Measurements from ENCODE around the gene SLC2A14.
"Not testable (repeated sequence)": the region's sequence is repeated elsewhere in the genome, so short reads cannot be mapped to it uniquely, and the experiment has no call there.

The SLC2A14 gene

DNA sequence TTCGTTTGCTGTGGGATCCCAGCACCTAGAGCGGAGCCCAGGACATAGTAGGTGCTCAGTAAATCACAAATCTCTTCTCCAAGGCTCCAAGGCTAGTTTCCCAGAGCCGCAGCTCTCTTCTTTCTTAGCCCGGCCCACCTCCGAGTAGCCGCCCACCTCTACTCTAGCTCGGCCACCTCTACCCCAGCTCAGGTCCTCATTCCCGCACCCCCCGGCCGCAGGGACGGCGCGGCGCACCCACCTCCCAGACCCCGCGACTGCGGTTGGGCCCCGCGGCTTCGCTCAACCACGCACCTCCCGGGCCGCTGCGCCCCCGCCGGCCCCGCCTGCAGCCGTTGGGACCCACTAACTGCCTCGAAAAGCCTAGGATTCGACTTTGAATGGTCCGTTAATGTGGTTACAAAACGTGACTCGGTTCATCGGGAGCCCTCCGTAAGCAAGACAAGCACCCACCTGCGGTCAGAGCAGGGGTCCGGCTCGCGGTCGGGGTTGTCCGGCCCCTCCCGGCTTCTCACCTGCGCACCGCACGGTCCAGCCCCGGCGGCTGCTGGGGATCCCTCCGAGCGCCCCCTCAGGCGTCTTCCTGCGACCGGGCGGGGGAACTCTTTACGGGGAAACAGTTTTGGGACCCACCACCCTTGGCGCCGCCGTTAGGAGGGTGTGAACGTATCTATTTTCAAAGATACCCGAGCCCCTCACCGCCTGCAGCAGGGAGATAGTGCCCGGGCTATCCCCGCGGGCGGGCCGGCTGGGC is at the start of gene SLC2A14:
TSS of gene SLC2A14 (minus strand) at position 350 of the 754 bp plus-strand sequence. CDS start 3,035 bp downstream, outside the sequence.
- peak; percentile 95 for DNase-seq

DNA sequence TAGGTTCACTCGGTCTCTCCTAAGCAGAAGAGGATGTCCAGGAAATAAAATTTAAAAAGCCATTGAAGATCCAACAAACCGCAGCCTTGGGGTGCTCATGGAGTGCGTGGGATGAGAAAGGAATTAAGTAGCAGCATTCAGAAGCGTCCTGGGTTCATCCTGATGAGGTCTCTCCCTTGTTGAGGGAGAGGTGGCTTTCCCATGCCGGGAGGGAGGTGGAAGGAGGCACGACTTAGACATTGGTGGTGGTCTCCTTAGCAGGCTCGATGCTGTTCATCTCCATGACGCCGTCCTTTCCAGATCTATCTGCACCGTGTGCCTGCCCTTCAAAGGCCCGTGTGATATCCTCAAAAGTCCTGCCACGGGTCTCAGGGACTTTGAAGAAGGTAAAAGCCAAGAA is 48.5 kb upstream of the SLC2A14 start:
- DNase-seq: not testable (repeated sequence)

DNA sequence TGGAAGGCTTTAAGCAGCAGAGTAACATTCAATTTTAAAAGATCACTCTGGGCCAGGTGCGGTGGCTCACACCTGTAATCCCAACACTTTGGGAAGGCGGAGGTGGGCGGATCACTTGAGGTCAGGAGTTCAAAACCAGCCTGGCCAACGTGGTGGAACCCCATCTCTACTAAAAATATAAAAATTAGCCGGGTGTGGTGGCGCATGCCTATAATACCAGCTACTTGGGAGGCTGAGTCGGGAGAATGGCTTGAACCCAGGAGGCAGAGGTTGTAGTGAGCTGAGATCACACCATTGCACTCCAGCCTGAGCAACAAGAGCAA is 45.5 kb upstream of the SLC2A14 start:
- DNase-seq: not testable (repeated sequence)

DNA sequence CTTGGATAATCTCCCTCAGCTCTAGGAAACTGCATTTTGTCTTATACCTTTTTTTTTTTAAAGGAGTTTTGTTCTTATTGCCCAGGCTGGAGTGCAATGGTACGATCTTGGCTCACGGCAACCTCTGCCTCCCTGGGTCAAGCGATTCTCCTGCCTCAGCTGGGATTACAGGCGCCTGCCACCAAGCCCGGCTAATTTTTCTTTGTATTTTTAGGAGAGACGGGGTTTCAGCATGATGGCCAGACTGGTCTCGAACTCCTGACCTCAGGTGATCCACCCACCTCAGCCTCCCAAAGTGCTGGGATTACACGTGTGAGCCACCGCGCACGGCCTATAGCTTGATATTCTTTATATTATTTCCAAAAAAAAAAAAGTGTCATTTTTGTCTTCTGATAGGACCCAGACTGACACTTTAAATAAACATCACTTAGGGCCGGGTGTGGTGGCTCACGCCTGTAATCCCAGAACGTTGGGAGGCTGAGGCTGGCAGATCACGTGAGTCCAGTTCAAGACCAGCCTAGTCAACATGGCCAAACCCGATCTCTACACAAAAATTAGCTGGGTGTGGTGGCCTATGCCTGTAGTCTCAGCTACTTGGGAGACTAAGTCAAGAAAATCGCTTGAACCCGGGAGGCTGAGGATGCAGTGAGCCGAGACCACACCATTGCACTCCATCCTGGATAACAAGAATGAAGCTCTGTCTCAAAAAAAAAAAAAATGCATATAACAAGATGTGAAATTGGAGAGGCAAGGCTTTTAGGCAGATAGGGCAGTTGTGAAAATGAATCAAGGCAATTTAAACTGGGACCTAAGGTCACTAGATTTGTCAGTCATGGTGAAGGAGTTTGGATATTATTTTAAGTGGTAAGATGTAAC is 44.9 kb upstream of the SLC2A14 start:
- no peak for DNase-seq

DNA sequence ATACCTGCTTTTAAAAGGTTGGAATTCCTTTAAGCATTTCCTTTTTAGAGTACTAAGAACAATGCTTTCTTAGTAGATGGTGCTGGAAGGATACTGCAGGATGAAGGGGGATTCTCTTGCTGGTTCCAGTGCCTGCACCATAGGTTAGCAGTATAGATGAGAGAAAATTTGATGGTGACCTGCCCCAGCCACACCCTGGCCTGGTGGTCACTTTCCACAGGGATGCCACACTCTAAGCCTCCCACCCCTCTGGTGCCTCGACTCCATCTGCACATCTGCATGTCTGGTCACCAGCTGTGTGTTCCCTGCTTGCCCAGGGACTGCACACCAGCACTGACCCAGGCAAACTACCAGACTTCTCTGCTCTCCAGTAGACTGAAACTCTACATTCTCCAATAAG is 44.2 kb upstream of the SLC2A14 start:
- DNase-seq: no peak

DNA sequence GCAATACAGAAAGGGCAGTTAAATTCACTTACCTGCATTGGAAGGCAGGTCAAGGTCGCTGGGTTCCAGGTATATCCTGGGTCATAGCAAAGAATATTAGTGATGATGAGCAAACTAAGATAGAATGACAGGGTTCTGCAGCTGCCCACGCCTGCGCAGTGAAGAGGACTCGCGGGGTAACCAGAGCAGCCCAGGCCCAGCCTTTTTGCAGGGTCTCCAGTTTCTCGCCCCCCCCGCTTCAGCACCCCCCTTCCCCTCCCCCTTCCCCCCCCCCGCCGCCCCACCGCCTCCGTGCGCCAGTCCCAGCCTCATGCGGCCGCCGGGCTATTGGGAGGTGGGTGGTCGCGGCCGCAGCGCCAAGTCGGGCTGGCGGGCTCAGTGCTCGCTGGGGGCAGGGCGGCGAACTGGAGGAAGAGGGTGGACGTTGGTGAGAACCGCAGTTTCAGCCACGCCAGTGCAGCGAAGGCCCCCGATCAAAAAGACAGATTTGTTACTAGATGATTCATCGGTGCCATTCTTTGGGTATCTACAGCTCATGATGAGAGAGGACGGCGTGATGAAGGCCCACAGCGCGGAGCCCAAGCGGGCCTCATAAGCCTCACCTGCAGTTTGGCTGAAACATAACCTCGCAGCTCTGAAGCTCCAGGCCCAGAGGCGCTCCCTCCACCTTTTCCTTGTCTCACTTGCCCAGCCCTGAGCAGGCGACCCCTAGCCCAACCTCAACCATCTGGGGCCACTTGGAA is 43.1 kb upstream of the SLC2A14 start:
- DNase-seq: peak; percentile 34

DNA sequence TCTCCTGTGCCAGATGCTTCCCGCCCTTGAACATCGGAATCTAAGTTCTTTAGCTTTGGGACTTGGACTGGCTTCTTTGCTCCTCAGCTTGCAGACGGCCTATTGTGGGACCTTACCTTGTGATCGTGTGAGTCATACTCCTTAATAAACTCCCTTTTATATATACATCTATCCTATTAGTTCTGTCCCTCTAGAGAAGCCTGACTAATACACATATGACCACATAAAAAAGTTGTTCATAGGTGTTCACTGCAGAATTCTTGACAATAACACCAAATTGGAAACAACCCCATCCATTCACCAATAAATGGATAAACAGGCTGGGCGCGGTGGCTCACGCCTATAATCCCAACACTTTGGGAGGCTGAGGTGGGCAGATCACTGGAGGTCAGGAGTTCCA is 37.4 kb upstream of the SLC2A14 start:
- DNase-seq: not testable (repeated sequence)

DNA sequence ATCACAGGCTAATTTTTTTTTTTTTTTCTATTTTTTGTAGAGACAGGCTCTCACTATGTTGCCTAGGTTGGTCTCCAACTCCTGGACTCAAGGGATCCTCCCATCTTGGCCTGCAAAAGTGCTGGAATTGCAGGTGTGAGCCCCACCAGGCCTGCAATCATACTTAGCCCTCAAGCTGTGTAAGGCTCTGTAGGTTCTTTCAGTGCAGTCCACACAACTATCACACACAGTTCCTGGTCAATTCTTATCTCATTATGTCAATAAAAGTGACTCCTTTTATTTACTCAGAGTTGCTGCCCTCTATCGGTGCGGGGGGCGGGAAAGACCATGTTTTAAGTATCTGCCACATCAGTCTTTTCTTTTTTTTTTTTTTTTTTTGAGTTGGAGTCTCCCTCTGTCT is 34.3 kb upstream of the SLC2A14 start:
- peak; percentile 93 for DNase-seq

DNA sequence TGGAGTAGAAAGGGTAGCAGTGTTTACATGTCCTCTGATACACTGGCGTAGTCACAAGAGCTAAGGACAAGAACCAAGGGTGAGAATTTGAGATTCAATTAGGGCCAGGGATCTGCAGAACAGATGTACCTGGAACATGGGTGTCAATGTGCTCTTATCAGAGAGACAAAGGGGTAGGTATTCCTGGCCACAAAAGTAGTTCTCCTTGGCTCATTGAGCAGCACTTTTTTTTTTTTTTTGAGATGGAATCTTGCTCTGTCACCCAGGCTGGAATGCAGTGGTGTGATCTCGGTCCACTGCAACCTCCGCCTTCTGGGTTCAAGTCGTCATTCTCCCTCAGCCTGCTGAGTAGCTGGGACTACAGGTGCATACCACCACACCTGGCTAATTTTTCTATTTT is 33.6 kb upstream of the SLC2A14 start:
- not testable (repeated sequence) for DNase-seq

DNA sequence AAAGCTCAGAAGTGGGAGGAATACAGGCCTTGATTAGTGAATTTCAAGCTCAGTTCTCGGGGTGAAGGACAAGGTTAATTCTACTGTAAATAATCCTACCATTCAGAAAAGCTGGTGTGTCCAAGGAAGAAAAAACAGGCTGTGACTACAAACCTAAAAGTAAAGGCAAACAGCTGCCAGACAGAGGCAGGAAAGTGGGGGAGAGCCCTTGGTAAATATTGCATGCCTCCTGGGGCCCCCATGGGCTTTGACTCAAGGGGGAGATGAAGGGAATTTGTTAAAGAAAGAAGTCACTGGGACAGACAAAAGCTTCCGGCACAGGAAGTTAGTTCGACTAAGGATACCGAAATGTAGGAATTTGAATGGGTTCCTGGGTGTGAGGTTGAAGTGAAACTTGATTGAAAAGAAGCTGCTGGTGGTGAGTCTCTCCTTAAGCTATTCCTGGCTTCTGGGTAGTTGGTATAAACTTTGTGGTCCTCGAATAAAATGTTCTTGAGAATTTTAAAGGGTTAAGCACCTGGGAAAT is 32.9 kb upstream of the SLC2A14 start:
- not testable (repeated sequence) for DNase-seq

DNA sequence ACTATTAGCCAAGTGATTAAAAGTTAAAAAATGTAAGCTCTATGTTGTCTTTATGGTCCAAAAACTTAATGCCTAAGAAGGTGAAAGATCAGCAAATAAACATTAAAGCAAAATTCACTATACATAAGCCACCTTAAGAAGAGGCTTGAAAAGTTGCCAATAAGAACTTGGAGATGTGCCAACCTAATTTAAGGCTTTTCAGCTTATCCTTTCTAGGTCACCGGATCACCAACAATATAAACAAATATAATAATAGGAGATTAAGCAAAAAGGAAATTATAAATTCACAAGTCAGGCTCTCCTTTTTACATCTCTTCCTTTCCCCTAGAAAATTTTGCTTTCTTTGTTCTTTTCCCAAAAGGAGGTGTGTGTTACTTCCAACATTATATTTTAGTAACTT is 32.4 kb upstream of the SLC2A14 start:
- peak; percentile 84 for DNase-seq

DNA sequence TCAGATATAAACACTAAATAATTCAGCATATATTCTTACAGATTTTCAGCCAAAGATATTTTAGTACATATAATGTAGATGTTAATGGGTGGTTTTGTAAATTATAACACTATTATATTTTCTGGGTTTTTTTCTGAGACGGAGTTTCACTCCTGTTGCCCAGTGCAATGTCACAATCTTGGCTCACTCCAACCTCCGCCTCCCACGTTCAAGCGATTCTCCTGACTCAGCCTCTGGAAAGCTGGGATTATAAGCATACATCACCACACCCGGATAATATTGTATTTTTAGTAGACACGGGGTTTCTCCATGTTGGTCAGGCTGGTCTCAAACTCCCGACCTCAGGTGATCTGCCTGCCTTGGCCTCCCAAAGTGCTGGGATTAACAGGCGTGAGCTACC is 29.7 kb upstream of the SLC2A14 start:
- not testable (repeated sequence) for DNase-seq

DNA sequence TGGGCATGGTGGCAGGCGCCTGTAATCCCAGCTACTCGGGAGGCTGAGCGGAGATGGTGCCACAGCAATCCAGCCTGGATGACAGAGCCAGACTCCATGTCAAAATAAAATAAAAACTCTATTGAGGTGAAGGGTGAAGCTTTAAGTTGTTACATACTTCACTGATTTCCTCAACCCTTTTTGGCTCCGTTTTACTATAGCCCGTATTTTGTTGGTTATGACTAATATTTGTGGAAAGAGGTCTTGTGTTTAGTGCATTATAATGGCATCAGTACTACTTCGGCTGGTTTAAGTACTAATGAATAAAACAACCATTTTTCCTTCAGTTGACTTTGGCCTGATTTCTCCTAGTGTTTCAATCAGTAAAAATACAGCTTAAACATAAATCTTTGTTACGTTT is 27.0 kb upstream of the SLC2A14 start:
- DNase-seq: no peak

DNA sequence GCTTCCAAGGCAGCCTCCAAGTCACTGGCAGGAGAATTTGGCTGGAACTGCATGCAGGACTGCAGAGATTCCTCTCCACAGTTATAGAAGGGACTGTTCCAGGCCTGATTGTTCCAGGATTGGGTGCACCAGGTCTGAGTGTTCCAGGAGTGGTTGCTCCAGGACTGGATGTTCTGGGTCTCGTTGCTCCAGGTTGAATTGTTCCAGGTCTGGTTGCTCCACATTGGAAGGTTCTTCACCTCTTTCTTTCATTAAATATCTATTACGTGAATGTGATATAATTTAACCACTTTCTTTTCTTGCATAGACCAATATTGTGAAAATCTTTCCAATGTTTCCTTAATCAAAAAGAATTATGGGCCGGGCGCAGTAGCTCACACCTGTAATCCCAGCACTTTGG is 24.0 kb upstream of the SLC2A14 start:
- not testable (repeated sequence) for DNase-seq

DNA sequence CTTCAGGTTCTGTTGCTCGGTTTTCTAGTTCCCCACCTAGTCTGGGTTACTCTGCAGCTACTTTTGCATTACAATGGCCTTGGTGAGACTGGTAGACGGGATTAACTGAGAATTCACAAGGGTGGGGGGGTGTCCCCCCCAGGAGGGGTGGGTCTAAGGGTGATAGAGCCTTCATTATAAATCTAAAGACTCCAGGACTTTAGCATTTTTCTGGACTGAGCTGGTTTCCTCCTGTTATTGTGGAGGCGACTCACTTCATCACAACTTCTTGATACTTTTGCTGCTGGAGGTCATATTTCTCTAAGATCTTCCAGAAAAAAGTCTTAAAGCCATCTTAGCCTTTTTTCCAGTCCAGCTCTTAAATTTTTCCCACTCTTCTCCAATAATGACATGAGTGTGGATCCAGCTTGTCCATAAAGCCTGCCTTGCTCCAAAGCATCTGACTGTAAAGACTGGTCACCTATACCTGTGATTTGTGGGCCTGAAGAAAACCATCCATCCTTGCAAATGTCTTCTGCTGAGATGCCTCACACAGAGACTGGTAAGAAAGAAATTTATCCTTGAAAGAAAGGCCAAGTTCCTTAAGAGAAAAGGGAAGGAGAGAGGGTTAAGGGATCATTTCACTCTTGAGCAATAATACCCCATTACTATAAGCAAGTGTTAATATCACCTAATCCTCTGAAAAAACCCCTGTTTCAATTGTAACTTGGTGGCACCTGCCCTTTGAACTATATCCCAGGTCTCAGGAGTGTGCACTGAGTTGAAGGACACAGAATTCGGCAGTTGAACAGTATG is 19.7 kb upstream of the SLC2A14 start:
- DNase-seq: no peak

DNA sequence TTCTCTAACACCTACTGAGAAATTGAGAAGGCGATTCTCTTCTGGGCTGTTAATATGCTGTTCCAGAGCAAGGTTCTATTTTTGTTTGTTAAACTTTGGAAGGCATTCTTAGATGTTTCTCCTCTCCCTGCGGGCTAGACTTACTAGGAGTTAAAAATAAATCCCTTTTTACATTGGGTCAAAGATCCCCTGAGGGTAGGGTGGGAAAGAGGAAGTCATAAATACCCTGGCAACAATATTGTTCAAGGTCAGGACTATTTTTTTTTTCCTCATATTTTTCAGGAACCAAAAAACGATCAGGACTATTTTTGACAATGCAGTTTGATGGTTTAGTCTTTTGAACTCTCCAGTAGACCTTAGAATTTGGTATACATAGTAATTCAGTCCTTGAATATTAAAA is 12.0 kb upstream of the SLC2A14 start:
- no peak for DNase-seq

DNA sequence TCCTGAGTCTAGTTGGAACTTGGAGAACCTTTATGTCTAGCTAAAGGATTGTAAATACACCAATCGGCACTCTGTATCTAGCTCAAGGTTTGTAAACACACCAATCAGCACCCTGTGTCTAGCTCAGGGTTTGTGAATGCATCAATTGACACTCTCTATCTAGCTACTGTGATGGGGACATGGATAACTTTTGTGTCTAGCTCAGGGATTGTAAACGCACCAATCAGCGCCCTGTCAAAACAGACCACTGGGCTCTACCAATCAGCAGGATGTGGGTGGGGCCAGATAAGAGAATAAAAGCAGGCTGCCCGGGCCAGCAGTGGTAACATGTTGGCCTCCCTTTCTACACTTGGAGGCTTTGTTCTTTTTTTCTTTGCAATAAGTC is 9.0 kb upstream of the SLC2A14 start:
- not testable (repeated sequence) for DNase-seq

DNA sequence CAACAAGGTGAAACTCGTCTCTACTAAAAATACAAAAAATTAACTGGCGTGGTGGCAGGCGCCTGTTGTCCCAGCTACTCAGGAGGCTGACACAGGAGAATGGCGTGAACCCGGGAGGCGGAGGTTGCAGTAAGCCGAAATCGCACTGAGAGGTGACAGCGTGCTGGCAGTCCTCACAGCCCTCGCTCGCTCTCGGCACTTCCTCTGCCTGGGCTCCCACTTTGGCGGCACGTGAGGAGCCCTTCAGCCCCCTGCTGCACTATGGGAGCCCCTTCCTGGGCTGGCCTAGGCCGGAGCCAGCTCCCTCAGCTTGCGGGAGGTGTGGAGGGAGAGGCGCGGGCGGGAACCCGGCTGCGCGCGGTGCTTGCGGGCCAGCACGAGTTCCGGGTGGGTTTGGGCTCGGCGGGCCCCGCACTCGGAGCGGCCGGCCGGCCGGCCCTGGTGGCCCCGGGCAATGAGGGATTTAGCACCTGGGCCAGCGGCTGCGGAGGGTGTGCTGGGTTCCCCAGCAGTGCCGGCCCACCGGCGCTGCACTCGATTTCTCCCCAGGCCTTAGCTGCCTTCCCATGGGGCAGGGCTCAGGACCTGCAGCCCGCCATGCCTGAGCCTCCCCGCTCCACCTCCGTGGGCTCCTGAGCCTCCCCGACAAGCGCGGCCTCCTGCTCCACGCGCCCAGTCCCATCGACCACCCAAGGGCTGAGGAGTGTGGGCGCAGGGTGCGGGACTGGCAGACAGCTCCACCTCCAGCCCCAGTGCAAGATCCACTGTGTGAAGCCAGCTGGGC is 8.4 kb upstream of the SLC2A14 start:
- DNase-seq: not testable (repeated sequence)

DNA sequence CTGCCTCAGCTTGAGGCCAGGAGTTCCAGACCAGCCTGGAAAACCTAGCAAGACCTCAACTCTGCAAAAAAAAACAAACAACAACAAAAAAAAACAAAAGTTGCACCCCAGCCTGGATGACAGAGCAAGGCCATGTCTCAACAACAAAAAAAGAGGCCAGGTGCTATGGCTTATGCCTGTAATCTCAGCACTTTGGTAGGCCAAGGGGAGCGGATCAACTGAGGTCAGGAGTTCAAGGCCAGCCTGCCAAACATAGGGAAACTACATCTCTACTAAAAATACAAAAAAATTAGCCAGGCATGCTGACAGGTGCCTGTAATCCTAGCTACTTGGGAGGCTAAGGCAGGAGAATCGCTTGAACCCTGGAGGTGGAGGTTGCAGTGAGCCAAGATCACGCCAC is 6.5 kb upstream of the SLC2A14 start:
- DNase-seq: no peak

DNA sequence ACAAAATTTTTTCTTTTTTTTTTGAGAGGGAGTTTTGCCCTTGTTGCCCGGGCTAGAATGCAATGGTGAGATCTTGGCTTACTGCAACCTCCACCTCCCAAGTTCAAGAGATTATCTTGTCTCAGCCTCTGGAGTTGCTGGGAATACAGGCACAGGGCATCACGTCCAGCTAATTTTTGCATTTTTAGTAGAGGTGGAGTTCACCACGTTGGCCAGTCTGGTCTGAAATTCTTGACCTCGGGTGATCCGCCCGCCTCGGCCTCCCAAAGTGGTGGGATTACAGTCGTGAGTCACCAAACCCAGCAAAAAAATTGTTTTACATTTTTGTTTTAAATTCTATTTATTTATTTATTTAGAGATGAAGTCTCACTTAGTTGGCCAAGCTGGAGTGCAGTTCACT is 4.7 kb upstream of the SLC2A14 start:
- no peak for DNase-seq

DNA sequence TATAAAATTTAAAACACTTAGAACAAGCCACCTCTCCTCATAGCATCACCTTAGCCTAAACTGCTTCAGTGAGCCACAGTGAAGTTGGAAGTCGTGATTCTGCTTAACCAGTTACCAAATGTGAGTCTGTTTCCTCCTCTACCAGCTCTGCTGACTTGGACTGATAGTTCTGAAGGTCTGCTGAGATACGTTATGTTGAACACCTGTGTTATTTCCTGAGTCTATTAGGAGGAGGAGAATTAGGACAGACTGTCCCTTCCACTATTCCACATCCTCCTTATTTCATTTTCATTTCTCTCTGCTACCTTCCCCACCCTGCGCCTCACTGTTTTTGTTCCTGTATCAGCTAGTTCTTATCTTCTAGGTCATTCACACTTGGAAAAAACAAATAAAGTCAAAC is 2.4 kb downstream of the SLC2A14 start:
- no peak for DNase-seq

DNA sequence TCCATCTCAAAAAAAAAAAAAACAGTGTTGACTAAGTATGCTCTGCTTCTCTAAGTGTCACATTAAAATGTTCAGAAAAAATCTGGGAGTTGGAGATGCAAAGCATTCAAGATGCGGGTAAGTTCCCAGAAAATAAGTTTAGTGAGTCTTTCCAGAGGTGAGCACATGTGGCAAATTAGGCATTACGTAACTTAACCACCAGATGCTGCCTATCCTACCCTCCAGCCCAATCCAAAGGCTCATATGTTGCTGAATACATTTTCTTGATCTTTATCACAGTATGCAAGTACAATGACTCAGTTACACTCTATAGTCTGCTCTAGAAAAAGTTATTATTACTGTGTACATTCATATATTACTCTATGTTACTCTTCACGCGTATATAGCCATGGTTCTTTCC is 3.6 kb downstream of the SLC2A14 start:
- DNase-seq: peak; percentile 73
